Fibroblast of pulmonary artery (primary cell): Measurements from ENCODE around the gene CIC.
"Not testable (repeated sequence)": the region's sequence is repeated elsewhere in the genome, so short reads cannot be mapped to it uniquely, and the experiment has no call there.

ENCODE experiments used
- DNase-seq: peaks from one replicate; pipeline ENCODE4 v3.0.0-alpha.2; 2010; ENCODE audit warnings: low read depth
- H3K4me3 ChIP-seq: replicated peaks from 2 replicates; pipeline ENCODE4 v1.5.1; 2011; ENCODE audit warnings: low read depth, mild to moderate bottlenecking, control low read depth, low read length, moderate library complexity
- TF ChIP-seq, protein P1 (sequence below): IDR thresholded peaks from 2 replicates; pipeline ENCODE4 v1.5.1; 2011; ENCODE audit warnings: mild to moderate bottlenecking, control low read depth, low read length, inconsistent platforms; ENCODE audit errors: missing control alignments

CIC gene

DNA sequence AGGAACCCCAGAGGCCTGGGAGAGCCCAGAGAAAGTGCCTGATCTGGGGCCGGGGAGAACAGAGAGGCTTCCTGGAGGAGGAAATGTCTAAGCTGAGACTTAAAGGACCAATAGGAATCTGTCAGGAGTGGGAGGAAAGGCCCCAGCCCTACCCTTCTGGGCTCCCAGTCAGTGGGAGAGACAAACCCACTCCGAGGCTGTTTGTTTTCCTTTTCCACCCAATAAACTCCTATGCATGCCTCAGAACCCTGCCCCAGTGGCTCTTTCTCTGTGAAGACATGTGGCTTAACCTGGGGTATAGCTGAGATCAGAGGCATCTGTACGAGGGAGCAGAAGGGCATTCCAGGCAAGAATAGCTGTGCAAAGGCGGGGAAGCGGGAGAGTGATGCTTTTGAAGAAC is 58.3 kb downstream of the CIC start:
- no peak overlapping the region for H3K4me3 ChIP-seq
- no peak for DNase-seq
- TF ChIP-seq, protein P1, sequence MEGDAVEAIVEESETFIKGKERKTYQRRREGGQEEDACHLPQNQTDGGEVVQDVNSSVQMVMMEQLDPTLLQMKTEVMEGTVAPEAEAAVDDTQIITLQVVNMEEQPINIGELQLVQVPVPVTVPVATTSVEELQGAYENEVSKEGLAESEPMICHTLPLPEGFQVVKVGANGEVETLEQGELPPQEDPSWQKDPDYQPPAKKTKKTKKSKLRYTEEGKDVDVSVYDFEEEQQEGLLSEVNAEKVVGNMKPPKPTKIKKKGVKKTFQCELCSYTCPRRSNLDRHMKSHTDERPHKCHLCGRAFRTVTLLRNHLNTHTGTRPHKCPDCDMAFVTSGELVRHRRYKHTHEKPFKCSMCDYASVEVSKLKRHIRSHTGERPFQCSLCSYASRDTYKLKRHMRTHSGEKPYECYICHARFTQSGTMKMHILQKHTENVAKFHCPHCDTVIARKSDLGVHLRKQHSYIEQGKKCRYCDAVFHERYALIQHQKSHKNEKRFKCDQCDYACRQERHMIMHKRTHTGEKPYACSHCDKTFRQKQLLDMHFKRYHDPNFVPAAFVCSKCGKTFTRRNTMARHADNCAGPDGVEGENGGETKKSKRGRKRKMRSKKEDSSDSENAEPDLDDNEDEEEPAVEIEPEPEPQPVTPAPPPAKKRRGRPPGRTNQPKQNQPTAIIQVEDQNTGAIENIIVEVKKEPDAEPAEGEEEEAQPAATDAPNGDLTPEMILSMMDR: no peak

DNA sequence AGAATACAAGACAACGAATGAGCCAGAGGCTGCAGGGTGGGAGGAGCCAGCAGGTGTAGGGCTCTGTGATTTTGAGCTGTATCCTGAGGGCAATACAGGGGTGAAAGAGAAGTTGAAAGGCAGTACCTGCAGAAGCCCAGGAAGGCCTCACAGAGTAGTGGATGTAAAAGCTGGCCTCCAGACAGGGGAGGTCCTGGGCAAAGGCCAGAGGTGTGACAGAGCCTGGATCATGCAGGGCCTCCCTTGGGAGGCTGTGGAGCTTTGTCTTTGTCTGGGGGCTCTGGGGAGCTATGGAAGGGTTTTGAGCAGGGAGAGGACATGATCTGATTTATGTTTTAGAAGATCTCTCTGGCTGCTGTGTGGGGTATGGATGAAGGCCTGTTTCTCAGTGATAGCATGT is 59.1 kb downstream of the CIC start:
- H3K4me3 ChIP-seq: no peak overlapping the region
- no peak for DNase-seq
- TF ChIP-seq, protein P1: no peak

- H3K4me3 ChIP-seq: no peak overlapping the region
- no peak for DNase-seq
- TF ChIP-seq, protein P1: no peak
Observed at GRCh38 chr19:42328854-42329253, 59.8 kb downstream of the CIC start.

GRCh38 chr19:42330241-42330711 is 61.2 kb downstream of the CIC start:
- DNase-seq: no peak

GRCh38 chr19:42331333-42331732 is 62.3 kb downstream of the CIC start:
- not testable (repeated sequence) for H3K4me3 ChIP-seq, DNase-seq

More at GRCh38 chr19:42330241-42330711, 61.2 kb downstream of the CIC start:
- H3K4me3 ChIP-seq: no peak overlapping the region
- TF ChIP-seq, protein P1: no peak

DNA sequence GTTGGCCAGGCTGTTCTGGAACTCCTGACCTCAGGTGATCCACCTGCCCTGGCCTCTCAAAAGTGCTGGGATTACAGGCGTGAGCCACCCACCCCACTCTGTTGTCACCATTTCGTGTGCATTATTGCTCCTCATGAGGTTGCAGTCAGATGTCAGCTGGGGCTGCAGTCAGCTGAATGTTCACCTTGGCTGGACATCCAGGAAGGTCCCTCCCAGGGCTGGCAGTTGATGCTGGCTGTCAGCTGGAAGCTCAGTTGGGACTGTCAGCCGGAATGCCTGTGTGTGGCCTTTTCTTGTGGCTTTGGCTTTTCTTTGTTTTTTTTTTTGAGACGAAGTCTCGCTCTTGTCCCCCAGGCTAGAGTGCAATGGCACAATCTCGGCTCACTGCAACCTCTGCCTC is 63.0 kb downstream of the CIC start:
- TF ChIP-seq, protein P1: no peak
- H3K4me3 ChIP-seq: no peak overlapping the region
- DNase-seq: no peak

DNA sequence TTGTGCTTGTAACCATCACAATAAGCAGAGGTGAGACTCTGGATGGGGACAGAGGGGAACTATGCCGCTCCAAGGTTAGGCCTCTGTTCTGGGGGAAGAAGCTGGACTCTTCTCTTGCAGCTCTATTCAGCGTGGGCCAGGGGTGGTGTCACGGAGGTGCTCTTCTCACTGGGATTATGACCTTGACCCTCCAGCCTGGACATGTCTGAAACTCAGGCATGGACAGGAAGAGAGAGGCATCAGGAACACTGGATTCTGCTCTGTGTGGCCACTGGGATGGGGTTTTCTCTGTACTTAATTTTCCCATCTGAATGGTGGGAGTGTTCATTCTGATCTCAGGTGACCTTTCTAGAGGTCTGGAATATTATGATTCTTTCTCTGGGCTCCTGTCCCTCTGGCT is 64.0 kb downstream of the CIC start:
- TF ChIP-seq, protein P1: no peak
- H3K4me3 ChIP-seq: no peak overlapping the region
- DNase-seq: no peak
